ENCODE data around the gene ATP10D.

DNA sequence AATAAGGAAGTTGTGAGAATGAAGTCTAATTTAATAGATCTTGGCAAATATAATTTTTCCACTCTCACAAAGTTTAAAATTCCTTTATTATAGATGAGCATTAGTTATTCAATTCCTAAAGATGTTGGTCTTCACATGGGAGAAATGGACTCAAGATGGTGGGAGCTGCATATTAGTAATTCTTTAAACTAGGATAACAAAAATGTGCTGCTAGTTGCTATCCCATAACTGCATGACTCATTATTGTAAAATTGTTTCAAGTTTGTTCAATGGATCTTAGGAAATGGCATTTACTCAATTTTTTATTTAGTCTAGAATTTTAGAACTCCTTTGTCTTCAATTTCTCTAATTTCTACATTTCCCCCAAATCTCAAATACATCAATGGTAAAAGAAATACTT is 155.8 kb downstream of the ATP10D start:
- TF ChIP-seq, protein P1, sequence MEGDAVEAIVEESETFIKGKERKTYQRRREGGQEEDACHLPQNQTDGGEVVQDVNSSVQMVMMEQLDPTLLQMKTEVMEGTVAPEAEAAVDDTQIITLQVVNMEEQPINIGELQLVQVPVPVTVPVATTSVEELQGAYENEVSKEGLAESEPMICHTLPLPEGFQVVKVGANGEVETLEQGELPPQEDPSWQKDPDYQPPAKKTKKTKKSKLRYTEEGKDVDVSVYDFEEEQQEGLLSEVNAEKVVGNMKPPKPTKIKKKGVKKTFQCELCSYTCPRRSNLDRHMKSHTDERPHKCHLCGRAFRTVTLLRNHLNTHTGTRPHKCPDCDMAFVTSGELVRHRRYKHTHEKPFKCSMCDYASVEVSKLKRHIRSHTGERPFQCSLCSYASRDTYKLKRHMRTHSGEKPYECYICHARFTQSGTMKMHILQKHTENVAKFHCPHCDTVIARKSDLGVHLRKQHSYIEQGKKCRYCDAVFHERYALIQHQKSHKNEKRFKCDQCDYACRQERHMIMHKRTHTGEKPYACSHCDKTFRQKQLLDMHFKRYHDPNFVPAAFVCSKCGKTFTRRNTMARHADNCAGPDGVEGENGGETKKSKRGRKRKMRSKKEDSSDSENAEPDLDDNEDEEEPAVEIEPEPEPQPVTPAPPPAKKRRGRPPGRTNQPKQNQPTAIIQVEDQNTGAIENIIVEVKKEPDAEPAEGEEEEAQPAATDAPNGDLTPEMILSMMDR (IDR thresholded peaks at IDR 0.05): no peak
- no peak for TF ChIP-seq EZH2 (IDR thresholded peaks at IDR 0.05; ENCODE audit: borderline replicate concordance, insufficient read depth, low read depth, low read length, poor library complexity, severe bottlenecking)
